GM18505 (cell line): ENCODE results near the gene SLC12A3.

Experiments used
- ATAC-seq: cut with Tn5 transposase; IDR thresholded peaks from one replicate; pipeline ENCODE4 v1.9.1; 2021; ENCODE audit not compliant: unreplicated experiment
- POLR2A ChIP-seq: IDR thresholded peaks from 4 replicates; pipeline ENCODE4 v1.6.1; 2011; ENCODE audit warnings: borderline replicate concordance; ENCODE audit not compliant: insufficient read depth, insufficient read length; ENCODE audit errors: extremely low read depth

SLC12A3 gene

DNA sequence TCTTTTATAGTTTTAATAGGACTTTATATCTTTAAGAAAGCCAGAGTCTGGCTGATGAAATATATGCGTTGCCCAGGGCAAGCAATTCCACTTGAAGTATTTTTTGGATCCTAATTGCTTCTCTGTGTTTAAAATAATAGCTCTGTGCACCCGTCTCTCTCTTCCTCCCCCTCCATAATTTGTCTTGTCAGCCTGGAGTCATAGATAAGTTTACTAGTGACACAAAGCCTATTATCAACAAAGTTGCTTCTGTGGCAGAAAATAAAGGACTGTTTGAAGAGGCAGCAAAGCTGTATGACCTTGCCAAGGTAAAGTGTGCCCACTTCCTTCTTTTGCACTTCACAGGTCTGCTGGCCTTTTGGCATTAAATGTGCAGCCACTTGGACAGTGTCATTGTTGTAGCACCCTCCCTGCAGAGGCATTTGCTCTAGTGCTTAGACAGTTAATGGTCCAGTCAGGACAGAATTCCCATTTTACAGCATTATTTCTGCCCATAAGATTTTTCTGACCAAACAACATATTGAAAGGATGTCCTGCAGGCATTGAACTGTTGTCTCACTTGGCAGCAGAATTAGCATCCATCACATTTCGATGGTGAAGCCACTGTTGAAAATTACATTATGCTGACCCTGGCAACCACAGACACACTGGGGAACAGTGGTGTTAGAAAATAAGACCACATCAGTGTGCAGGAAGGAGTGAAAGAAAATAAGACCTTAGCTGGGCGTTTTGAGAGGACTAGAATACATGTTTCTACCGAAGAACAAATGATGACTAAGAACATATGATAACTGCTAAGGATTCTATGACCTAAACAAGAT is 28.4 kb upstream of the SLC12A3 start:
- TF ChIP-seq POLR2A, result no peak
- no peak for ATAC-seq

DNA sequence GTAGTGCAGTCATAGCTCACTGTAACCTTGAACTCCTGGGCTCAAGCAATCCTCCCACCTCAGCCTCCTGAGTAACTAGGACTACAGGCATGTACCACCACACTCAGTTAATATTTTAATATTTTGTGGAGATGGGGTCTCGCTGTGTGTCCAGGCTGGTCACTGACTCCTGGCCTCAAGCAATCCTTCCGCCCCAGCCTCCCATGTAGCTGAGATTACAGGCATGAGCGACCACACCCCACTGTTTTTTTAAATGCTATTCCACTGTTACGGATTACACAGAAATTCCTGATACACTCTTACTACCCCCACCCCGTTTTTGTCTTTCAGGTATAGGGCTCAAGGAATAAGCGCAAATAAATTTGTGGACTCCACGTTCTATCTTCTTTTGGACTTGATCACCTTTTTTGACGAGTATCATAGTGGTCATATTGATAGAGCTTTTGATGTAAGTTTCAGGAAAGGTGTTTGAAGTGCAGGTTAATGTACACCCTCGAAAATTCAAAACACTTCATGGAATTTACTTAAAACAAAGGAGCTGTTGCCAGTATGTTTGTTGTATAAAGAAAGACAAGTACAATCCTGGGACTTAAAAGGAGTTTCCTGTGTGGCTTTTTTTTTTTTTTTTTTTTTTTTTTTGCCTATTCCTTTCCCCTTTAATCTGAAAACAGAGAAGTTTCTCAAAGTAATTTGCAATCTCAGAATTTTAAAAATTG is 26.2 kb upstream of the SLC12A3 start:
- no peak for TF ChIP-seq POLR2A
- ATAC-seq, result no peak

GRCh38 chr16:56841233-56841632 is 23.8 kb upstream of the SLC12A3 start:
- ATAC-seq, result no peak

DNA sequence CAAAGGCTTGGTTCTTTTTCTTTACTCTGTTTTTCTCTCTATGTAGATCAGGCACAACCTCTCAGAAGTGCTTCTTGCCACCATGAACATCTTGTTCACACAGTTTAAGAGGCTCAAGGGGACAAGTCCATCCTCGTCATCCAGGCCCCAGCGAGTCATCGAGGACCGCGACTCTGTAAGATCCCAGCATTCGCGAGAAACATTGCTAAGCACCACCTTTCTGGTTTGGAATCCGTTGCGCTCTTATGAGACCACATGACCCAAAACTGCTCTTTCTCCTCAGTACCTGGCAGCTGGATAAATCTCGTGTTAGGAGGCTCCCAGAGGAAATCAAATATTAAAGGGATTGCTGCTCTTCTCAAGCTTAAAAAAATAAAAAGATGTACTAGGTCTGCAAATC is 23.3 kb upstream of the SLC12A3 start:
- no peak for ATAC-seq
- no peak for TF ChIP-seq POLR2A

More at GRCh38 chr16:56841233-56841632, 23.8 kb upstream of the SLC12A3 start:
- TF ChIP-seq POLR2A, result no peak

DNA sequence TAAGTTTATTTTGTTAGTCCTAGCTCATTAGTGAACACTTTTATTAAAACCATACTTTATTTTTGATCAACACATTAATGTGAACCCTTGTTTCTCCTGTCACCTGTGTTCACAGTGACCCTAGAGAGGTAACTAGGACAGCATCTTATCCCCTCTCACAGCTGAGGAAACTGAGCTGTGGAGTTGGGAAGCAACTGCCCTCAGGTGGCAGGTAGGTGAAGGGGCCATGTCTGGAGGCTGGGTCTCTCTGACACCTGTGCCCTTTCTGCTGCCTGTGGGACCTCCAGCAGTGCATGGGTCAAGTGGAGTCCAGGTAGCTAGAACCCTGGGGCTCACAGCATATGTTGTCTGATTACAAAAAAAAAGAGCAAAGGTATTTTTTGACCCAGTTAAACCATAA is 22.9 kb upstream of the SLC12A3 start:
- no peak for ATAC-seq
- no peak for TF ChIP-seq POLR2A

DNA sequence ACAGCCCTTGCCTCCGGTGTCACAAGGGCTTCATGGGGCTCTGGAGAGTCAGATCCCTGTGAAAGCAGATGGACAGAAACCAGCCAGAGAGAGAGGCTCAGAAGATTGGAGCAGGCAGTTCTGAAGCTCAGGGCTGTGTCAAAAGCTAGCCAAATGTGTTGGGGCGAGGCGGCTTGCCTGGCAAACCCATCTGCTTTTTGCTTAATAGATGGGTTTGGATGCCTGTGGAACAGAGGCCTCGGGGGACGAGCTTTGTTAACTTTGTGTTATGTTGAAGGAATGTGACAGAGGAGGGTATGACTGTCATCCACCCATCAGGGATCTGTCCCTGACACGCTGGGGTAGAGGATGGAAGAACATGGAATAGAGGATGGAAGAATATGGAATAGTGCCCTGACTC is 21.0 kb upstream of the SLC12A3 start:
- ATAC-seq, result no peak
- TF ChIP-seq POLR2A, result no peak

DNA sequence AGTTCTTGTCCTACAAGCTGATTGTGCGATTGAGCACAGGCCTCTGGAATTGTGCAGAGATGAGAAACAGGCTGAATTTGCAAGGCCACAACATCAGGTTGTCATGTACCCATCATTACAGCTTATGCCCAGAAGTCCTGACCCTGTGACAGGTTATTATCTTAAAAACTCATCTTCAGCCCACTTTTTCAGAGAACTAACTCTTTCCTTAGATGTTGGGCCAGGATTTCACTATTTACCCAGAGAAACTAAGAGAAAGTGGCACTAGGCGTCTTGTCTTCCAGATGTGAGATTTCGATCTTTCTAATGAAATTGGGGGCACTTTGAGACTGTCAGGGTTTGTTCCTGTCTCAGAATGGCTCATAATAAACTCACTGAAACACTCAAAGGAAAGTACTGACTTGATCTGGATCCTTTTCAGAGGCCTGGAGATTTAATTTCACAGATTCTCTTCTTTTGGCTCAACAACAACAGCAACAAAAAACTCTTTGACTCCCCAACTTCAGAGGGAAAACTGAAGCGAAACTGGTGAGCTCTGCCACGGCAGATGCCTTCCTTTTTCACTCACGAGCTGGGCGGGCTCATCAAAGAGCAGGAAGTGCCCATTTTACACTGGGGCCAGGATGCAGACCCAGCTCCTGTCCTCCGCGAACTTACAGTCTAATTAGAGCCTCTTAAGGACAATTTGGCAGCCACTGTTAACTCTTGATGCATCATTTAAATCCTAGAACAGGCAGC is 17.7 kb upstream of the SLC12A3 start:
- no peak for TF ChIP-seq POLR2A
- ATAC-seq, result no peak

DNA sequence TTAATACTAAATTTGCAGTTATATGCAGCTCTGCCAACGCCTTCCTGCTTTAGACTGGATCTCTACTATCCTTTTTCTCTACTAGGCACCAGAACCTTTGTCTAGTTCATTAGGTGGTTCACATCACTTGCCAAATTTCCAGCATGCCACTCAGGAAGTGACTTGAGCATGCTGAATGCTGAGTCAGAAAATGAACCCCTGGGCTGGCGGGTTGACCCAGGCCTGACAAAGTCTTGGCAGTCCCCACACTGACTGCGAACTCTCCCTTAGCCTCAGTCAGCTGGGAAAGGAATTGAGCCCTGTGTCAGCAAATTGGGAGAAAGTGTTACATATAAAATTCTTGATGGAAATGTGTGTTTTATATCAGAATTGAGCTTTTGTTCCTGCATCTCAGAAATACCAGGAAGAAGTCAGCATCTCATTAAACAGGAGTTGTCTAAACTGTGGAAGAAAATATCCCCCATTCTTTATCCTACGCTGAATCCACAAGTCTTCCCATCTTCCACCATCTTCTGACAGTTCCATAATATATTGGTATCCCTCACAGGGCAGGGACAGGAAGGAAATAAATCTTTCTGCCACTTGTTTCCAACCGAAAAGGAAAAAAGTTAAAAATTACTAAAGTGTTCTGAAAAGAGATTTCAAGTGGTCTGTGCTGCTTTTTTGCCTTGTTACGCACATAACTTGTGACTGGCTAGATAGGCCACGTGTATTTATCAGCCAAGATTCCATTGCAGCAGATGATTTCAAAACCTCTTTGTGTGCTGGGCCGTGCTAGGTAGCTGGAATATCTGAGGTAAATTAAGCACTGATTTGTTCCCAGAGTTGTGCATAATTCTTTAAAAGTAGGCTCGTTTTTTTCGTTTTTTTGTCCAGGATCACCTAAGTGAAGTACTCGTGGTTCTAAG is 16.7 kb upstream of the SLC12A3 start:
- ATAC-seq, result no peak
- TF ChIP-seq POLR2A, result no peak

DNA sequence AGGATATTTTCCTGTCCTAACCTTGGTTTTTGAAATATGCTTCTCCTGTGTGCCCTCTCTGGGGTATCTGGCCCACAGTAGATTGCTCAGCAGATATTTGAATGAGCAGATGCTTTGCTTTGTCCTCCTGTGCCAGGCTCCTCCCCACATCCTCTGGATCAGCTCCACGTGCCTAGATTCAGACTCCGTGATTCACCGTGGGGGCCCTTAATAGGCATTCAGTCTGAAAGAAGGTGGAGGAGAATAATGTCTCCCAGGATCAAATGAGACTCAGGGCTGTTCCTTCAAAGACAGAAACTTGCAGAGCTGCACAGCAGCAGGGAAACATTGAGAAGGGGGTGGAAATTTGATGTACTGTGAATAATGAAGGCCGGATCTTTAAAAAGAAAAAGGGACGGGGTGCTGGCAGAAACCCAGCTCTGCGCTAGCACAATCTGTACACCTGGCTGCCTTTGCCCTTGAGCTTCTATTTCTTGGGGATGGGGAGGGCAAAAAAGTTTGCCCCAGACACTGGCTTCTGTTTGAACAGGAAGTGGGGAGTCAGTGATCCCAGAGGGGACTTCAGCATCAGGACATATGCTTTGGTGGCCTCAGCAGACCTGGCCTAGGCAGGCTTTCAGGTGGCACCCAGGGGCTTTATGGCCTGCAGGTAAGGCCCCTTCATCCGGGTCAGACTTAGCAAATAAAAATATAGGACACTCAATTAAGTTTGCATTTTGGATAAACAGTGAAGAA is 15.9 kb upstream of the SLC12A3 start:
- no peak for ATAC-seq

GRCh38 chr16:56849690-56850680 is 15.0 kb upstream of the SLC12A3 start:
- no peak for TF ChIP-seq POLR2A
- no peak for ATAC-seq

More for the DNA sequence above, 15.9 kb upstream of the SLC12A3 start:
- TF ChIP-seq POLR2A, result no peak
